ENCODE measurements around the gene CHID1. TPM values are rescaled to one million over a fixed set of nuclear protein-coding genes. Genes with fewer than 3 reads are reported as not detected.

CHID1 gene
- polyA plus RNA-seq, 1 donor from 2014 or later, result 51.2 TPM

DNA sequence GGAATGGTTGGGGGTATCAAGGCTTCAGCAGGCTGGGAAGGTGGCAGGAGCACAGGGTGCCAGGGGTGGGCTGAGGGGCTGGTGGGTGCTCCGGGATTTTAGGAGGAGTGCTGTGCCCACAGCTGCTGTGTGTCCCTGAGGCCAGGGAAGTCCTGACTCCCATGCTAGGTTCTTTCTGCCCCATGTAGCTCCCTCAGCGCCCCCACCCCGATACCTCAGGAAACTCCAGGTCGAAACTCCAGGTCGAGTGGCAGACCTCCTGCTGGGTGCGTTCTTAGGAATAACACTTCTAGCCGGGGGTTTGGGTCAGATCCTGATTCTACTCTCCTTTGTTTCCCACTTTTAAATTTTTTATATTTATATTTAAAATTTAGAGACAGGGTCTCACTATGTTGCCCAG is 23.3 kb upstream of the CHID1 start:
- H3K36me3 ChIP-seq (ENCODE audit: insufficient read depth, low read length), result no peaks in the 10 kb centered on the region
- no peak overlapping the region for H2AFZ ChIP-seq (ENCODE audit: low read depth, low read length)
- peaks cover 70% of the 10 kb centered on the region for H3K79me2 ChIP-seq (replicated peaks; ENCODE audit: insufficient read depth, low read length)
- H3K4me2 ChIP-seq (ENCODE audit: low read length), result no peak overlapping the region
- H3F3A ChIP-seq (ENCODE audit: insufficient read depth, low read length, poor library complexity, severe bottlenecking), result no peaks in the 10 kb centered on the region
- H3K4me3 ChIP-seq (ENCODE audit: low read length), result no peak overlapping the region
- H3K9ac ChIP-seq (ENCODE audit: low read length), result no peak overlapping the region
- H3K9me3 ChIP-seq (ENCODE audit: low read length), result no peaks in the 10 kb centered on the region
- H4K20me1 ChIP-seq (ENCODE audit: insufficient read depth), result no peaks in the 10 kb centered on the region
- no peak overlapping the region for H3K27ac ChIP-seq (ENCODE audit: low read length)
- no peaks in the 10 kb centered on the region for H3K9me2 ChIP-seq (ENCODE audit: insufficient read depth, low read length)
- H3K27me3 ChIP-seq (ENCODE audit: insufficient read depth, low read depth, low read length), result no peaks in the 10 kb centered on the region
- no peak for TF ChIP-seq MXI1 (conservative IDR thresholded peaks at IDR 0.05; ENCODE audit: poor library complexity, severe bottlenecking)
- TF ChIP-seq, protein P1, sequence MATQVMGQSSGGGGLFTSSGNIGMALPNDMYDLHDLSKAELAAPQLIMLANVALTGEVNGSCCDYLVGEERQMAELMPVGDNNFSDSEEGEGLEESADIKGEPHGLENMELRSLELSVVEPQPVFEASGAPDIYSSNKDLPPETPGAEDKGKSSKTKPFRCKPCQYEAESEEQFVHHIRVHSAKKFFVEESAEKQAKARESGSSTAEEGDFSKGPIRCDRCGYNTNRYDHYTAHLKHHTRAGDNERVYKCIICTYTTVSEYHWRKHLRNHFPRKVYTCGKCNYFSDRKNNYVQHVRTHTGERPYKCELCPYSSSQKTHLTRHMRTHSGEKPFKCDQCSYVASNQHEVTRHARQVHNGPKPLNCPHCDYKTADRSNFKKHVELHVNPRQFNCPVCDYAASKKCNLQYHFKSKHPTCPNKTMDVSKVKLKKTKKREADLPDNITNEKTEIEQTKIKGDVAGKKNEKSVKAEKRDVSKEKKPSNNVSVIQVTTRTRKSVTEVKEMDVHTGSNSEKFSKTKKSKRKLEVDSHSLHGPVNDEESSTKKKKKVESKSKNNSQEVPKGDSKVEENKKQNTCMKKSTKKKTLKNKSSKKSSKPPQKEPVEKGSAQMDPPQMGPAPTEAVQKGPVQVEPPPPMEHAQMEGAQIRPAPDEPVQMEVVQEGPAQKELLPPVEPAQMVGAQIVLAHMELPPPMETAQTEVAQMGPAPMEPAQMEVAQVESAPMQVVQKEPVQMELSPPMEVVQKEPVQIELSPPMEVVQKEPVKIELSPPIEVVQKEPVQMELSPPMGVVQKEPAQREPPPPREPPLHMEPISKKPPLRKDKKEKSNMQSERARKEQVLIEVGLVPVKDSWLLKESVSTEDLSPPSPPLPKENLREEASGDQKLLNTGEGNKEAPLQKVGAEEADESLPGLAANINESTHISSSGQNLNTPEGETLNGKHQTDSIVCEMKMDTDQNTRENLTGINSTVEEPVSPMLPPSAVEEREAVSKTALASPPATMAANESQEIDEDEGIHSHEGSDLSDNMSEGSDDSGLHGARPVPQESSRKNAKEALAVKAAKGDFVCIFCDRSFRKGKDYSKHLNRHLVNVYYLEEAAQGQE (IDR thresholded peaks at IDR 0.05; ENCODE audit: borderline replicate concordance), result no peak
- no peak for TF ChIP-seq POLR2AphosphoS5 (IDR thresholded peaks at IDR 0.05)
- TF ChIP-seq SMC3 (conservative IDR thresholded peaks at IDR 0.05; ENCODE audit: poor library complexity), result no peak
- TF ChIP-seq TAF1 (IDR thresholded peaks at IDR 0.05; ENCODE audit: low read depth), result no peak
- no peak for TF ChIP-seq RAD21 (conservative IDR thresholded peaks at IDR 0.05)
- no peak for TF ChIP-seq EZH2 (IDR thresholded peaks at IDR 0.05; ENCODE audit: borderline replicate concordance, insufficient read depth, low read length, poor library complexity, severe bottlenecking)

DNA sequence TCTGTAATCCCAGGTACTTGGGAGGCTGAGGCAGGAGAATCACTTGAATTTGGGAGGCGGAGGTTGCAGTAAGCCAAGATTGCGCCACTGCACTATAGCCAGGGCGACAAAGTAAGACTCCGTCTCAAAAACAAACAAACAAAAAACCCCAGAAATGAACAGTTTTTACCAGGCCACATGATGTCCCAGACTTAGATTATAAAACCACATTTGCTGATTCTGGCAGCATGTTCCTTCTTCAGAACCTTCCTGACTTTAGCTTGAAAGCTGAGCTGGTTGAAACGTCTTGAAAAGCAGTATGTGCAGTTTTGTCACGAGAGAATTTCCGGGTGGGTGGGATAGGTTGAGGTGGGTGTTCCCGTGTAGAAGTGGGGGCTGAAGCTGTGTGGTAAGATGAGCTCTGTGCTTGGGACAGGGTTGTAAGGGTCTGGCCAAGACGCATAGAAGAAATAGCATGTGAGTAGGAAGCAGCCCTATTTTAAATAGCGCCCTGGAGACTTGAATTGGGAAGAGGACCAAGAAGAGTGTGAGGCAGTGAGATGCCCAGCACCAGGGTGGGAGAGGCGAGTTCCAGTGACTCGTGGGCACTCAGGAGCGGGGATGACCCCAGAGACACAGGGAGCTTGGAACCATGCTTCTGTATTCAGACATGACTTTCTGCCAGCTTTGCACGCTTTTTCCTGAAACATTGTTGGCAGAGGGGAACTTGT is 22.7 kb upstream of the CHID1 start:
- Histone ChIP-seq H2AFZ (ENCODE audit: low read depth, low read length) (no peak overlapping the region), H3K9ac (ENCODE audit: low read length) (no peak overlapping the region), H3K4me3 (ENCODE audit: low read length) (no peak overlapping the region), H3K27ac (ENCODE audit: low read length) (no peak overlapping the region), H3K27me3 (ENCODE audit: insufficient read depth, low read depth, low read length) (no peaks in the 10 kb centered on the region), H3F3A (ENCODE audit: insufficient read depth, low read length, poor library complexity, severe bottlenecking) (no peaks in the 10 kb centered on the region), H3K9me3 (ENCODE audit: low read length) (no peaks in the 10 kb centered on the region), H3K79me2 (replicated peaks; ENCODE audit: insufficient read depth, low read length) (peaks cover 77% of the 10 kb centered on the region), H3K9me2 (ENCODE audit: insufficient read depth, low read length) (no peaks in the 10 kb centered on the region), H4K20me1 (ENCODE audit: insufficient read depth) (no peaks in the 10 kb centered on the region), H3K36me3 (ENCODE audit: insufficient read depth, low read length) (no peaks in the 10 kb centered on the region), H3K4me2 (ENCODE audit: low read length) (no peak overlapping the region)
- no peak for TF ChIP-seq TAF1 (IDR thresholded peaks at IDR 0.05; ENCODE audit: low read depth)
- TF ChIP-seq, protein P2, sequence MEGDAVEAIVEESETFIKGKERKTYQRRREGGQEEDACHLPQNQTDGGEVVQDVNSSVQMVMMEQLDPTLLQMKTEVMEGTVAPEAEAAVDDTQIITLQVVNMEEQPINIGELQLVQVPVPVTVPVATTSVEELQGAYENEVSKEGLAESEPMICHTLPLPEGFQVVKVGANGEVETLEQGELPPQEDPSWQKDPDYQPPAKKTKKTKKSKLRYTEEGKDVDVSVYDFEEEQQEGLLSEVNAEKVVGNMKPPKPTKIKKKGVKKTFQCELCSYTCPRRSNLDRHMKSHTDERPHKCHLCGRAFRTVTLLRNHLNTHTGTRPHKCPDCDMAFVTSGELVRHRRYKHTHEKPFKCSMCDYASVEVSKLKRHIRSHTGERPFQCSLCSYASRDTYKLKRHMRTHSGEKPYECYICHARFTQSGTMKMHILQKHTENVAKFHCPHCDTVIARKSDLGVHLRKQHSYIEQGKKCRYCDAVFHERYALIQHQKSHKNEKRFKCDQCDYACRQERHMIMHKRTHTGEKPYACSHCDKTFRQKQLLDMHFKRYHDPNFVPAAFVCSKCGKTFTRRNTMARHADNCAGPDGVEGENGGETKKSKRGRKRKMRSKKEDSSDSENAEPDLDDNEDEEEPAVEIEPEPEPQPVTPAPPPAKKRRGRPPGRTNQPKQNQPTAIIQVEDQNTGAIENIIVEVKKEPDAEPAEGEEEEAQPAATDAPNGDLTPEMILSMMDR (IDR thresholded peaks at IDR 0.05; ENCODE audit: poor library complexity, severe bottlenecking), result no peak
- no peak for TF ChIP-seq EP300 (conservative IDR thresholded peaks at IDR 0.05; ENCODE audit: poor library complexity, severe bottlenecking)
- TF ChIP-seq, protein P1 (IDR thresholded peaks at IDR 0.05; ENCODE audit: borderline replicate concordance), result no peak
- no peak for TF ChIP-seq RAD21 (conservative IDR thresholded peaks at IDR 0.05)
- TF ChIP-seq SMC3 (conservative IDR thresholded peaks at IDR 0.05; ENCODE audit: poor library complexity), result no peak
- no peak for TF ChIP-seq EZH2 (IDR thresholded peaks at IDR 0.05; ENCODE audit: borderline replicate concordance, insufficient read depth, low read length, poor library complexity, severe bottlenecking)
- TF ChIP-seq MXI1 (conservative IDR thresholded peaks at IDR 0.05; ENCODE audit: poor library complexity, severe bottlenecking), result no peak
- no peak for TF ChIP-seq POLR2AphosphoS5 (IDR thresholded peaks at IDR 0.05)

All from neural cell (in vitro differentiated cells).